Epidermal melanocyte (primary cell): ENCODE measurements around the gene CNTNAP2.
"Not testable (repeated sequence)": the region's sequence is repeated elsewhere in the genome, so short reads cannot be mapped to it uniquely, and the experiment has no call there.

Experiments
- DNase-seq: peaks from one replicate; pipeline ENCODE4 v3.0.0; 2011; ENCODE audit warnings: low spot score; ENCODE audit not compliant: insufficient read length

Gene CNTNAP2

GRCh38 chr7:147539685-147540084, 1423.1 kb downstream of the CNTNAP2 start:
- no peak for DNase-seq

- no peak for DNase-seq
Observed at GRCh38 chr7:147540743-147541142, 1424.1 kb downstream of the CNTNAP2 start.

DNA sequence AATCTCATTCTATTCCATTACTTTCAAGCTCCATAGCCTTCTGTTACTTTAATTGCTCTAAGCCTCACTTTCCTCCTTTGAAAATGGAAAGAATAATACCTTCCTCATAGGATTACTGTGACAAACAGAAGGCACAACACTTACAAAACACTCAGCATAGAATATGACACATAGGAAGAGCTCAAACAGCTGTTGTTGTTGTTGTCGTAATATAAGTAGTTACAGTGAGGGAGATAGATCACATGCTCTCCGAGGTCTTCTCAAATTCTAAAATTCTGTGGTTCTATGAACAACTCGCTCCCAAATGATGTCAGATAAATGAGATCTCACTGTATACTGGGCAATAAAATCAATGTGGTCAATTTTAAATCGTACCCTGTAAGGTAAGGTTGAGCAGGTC, 1424.7 kb downstream of the CNTNAP2 start:
- DNase-seq: no peak

- no peak for DNase-seq
Observed at GRCh38 chr7:147547252-147547897, 1430.8 kb downstream of the CNTNAP2 start.

- DNase-seq: no peak
Observed at GRCh38 chr7:147556317-147556716, 1439.7 kb downstream of the CNTNAP2 start.

- no peak for DNase-seq
Observed at GRCh38 chr7:147563669-147564068, 1447.1 kb downstream of the CNTNAP2 start.

DNA sequence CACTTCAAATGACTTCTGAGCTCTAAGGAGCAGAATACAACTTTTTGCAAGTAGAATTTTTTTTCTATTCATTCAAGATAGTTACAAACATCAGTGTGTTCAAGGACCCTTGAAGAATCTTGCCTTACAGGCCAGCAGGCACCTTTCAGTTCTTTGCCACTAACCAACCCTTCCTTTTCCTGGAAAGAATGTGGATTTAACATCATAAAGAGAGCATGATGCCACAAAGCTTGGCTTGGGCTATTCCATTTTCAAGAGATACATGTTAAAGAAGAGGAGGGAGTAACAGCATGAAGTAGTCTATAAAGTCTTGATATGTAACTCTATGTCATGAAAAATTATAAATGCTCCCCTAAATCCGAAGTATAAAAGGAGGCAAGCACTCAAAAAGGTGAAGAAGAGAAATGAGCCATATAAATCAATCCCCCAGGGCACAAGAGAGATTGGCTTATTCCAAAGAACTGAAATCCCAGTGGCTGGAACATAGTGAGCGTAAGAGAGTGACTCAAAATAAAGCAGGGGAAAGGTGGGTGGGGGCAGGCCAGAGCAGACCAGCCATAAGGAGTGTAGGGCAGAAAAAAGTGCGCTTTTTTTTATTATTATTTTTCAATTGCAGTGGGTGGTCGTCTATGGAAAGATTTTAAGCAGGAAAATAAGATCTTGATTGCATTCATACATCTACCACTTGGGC, 1448.3 kb downstream of the CNTNAP2 start:
- no peak for DNase-seq

GRCh38 chr7:147567043-147567442, 1450.4 kb downstream of the CNTNAP2 start:
- DNase-seq: no peak

- DNase-seq: no peak
Observed at GRCh38 chr7:147569116-147569913, 1452.7 kb downstream of the CNTNAP2 start.

DNA sequence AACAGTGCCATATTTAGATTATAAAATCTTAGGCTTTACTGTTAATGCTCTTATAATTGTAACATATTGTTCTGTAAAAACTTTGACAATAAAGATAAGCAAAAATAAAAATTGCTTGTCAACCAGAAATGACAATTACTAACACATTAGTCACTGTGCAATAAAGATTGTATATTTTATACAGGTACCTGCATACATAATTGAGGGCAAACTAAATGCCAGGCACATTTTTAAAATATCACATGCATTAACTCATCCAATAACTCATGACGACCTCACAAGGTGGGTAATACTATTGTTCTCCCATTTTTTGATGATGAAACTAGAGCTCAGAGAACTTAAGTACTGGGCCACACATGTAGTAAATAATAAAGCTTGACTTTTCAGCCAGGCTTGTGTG, 1453.8 kb downstream of the CNTNAP2 start:
- DNase-seq: no peak

DNA sequence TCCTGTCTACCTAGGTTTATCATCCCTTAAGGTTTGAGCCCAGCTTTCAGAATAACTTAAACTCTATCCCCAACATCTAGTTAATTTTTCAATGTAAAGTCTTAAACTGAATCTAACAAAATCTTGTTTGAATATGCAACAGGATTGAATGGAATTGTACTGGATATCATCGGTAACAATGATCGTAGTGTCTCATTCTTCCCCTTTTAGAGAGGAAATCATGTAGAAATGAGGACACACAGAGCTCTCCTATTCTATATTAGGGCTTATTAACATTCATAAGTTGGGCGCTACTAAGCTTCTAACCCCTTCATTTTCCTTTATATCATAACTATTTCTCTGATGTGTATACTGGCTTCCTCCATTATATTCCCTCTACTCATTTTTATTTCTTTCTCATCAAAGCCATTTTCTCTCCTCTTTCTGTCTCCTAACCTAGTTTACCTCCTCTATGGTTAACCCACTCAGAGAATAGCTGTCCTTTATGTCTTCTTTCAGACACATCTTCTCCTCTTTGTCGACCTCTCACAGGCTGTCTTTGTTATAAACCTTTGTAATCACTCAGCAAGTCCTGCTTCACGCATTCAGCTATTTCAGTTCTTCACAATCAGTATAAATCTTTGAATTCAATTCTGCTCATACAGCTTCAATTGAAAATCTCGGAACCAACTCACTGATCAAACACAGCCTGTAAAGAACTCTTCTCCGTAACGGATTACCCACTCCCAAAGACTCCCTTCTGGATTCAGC, 1455.0 kb downstream of the CNTNAP2 start:
- no peak for DNase-seq

DNA sequence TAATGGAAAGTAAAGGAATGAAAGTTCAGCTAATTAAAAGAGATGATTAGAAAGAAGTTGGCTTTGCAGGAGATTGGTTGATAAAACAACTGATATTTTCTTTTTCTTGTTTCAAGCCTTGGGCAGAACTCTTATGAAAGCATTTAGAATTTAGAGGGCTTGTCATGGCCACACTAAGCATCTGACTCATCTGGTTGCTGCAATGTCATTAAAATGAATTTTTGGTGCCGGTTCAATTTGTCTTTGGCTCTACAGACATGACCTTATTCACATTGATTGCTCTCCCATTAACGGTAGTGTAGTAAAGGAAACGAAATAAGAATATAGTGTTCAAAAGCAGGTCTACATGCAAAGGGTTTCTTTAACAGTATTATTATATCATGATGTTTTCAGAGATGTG, 1461.6 kb downstream of the CNTNAP2 start:
- no peak for DNase-seq

GRCh38 chr7:147579148-147579547, 1462.5 kb downstream of the CNTNAP2 start:
- no peak for DNase-seq

DNA sequence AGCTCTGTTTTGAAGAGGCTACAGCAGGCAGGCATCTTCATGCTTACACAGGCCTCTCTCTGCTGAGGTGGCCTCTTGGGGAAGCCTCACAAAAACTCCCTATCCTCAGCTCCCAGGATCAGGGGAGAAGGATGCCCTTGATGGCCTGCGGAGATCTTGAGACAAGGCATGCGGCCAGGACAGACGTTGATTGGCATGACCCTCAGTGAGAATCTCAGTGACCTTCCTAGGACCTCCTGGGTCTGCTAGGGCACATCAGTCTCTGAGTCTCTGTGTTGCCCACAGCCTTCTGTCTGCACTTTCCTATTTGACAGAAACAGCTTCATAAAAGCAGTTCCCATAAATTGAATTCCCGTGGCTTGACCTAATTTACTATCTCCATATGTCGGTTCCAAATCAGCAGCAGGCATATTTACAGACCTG, 1468.2 kb downstream of the CNTNAP2 start:
- DNase-seq: no peak

DNA sequence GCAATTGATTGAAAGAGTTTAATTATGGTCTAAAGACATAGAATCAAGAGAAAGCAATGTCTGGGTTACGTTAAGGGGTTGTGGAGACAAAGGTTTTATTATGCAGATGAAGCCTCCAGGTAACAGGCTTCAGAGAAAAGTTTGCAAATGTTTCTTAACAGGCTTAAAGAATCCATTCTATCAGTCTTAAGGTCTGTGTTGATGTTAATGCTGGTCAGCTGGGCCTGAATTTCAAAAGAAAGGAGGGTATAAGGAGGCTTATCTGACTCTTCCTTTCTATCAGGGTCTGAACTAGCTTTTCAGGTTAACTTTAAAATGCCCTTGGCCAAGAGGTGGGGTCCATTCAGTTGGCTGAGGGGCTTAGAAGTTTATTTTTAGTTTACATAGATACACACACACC, 1469.5 kb downstream of the CNTNAP2 start:
- DNase-seq: no peak

DNA sequence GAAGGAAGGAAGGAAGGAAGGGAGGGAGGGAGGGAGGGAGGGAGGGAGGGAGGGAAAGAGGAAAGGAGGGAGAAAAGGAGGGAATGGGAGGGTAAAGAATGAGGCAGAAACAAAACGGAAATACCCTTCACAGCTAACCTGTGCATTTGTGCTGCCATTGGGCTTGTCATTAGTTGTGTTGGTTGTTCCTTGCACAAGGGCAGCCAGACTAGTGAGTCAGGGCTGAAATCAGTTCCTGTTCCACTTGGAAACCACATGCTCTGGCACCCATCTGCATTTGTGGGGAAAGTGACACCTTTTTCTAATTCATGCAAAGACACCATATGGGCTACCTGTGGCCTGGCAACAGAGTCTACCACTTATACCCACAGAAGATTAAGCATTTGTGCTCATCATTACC, 1469.9 kb downstream of the CNTNAP2 start:
- no peak for DNase-seq

DNA sequence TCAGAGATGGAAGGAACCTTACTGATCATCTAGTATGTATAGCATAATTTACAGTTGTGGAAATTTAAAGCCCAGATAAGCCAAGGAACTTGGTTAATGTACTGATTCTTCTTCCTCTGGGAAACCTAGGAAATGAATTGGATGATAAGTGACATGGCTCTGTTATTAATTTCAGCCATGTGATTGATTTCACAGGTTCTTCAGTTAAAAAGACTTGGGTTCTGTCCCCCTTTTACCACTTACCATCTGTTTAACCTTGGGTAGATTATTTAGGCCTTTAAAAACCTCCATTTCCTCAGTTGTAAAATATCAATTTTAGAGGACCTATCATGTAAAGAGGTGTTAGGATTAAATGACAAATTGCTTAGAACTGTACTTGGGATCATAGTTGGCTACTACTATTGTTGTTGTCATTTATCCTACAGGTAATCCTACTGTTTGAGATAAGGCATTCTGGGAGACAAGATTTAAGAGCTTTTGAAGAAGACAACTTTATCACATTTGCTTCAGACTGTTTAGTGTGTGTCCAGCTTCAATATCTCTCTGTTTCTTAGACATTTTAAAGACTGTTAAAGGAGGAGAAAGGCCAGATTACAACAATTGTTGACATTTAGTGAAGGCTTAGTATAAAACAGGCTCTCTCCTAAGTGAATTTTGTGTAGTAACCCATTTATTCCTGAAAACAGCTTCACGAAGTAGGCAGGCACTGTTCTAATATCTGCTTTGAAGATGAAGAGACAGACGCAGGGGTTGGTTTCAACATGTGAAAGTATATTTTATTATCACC, 1476.9 kb downstream of the CNTNAP2 start:
- DNase-seq: no peak

- no peak for DNase-seq
Observed at GRCh38 chr7:147595042-147595441, 1478.4 kb downstream of the CNTNAP2 start.

DNA sequence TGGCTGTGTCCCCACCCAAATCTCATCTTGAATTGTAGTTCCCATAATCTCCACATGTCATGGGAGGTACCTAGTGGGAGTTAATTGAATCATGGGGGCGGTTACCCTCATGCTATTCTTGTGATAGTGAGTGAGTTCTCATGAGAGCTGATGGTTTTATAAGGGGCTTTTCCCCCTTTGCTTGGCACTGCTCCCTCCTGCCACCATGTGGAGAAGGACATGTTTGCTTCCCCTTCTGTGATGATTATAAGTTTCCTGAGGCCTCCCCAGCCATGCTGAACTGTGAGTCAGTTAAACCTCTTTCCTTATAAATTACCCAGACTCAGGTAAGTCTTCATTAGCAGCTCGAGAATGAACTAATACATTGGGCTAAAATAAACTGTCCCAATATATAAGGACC, 1482.1 kb downstream of the CNTNAP2 start:
- DNase-seq: not testable (repeated sequence)

DNA sequence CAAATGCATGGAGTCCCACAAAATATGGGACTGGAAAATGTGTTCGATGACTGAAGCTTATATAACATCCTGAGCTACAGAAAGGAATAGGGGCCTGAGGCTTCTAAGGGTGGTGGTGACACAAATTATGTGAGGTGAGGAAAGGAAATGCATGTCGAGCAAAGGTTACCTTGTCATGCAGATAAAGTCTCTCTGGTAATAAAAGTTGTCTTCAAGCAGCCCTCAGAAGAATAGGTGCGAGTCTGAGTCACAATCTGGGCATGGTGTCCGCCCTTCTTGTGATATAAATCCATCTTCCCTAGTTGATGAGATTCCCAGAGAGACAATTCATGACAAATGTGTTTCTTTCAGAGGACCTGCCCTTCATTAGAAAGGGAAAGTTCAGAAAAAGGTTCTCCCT, 1488.7 kb downstream of the CNTNAP2 start:
- no peak for DNase-seq
